ENCODE measurements around the gene ASF1B.
A peak's percentile ranks its signal among the peaks of the same experiment; 100 is the strongest.

Gene ASF1B

GRCh38 chr19:14080887-14081796 is 55.2 kb downstream of the ASF1B start:
- Histone ChIP-seq H3K9me3 (ENCODE audit: control insufficient read depth, insufficient read depth, low read depth, low read length) (no peaks in the 10 kb centered on the region), H3K27ac (ENCODE audit: low read depth, low read length) (no peak overlapping the region), H3K9ac (ENCODE audit: low read length) (peak overlapping the region; percentile 47), H3K36me3 (ENCODE audit: control insufficient read depth, insufficient read depth, low read length) (no peaks in the 10 kb centered on the region), H3K27me3 (ENCODE audit: control insufficient read depth, insufficient read depth, low read length) (peaks cover 7% of the 10 kb centered on the region; the same call in 1 of the 2 replicates), H3K4me3 (ENCODE audit: low read depth, low read length) (peak overlapping the region; percentile 85), H3K4me1 (ENCODE audit: control insufficient read depth, insufficient read depth, low read length) (peaks cover 10% of the 10 kb centered on the region; the same call in 1 of the 2 replicates)

GRCh38 chr19:14078411-14078810 is 58.0 kb downstream of the ASF1B start:
- Histone ChIP-seq H3K27me3 (ENCODE audit: control insufficient read depth, insufficient read depth, low read length) (peaks cover 33% of the 10 kb centered on the region), H3K9me3 (ENCODE audit: control insufficient read depth, insufficient read depth, low read depth, low read length) (no peaks in the 10 kb centered on the region), H3K36me3 (ENCODE audit: control insufficient read depth, insufficient read depth, low read length) (no peaks in the 10 kb centered on the region), H3K9ac (ENCODE audit: low read length) (no peak overlapping the region), H3K27ac (ENCODE audit: low read depth, low read length) (no peak overlapping the region), H3K4me1 (ENCODE audit: control insufficient read depth, insufficient read depth, low read length) (peaks cover 13% of the 10 kb centered on the region; the same call in 1 of the 2 replicates), H3K4me3 (ENCODE audit: low read depth, low read length) (no peak overlapping the region)

GRCh38 chr19:14073925-14074838 is 62.2 kb downstream of the ASF1B start:
- Histone ChIP-seq H3K27me3 (ENCODE audit: control insufficient read depth, insufficient read depth, low read length) (peaks cover 55% of the 10 kb centered on the region), H3K36me3 (ENCODE audit: control insufficient read depth, insufficient read depth, low read length) (no peaks in the 10 kb centered on the region)

GRCh38 chr19:14073261-14073924 is 63.0 kb downstream of the ASF1B start:
- H3K27ac ChIP-seq (ENCODE audit: low read depth, low read length), result no peak overlapping the region
- peak overlapping the region; percentile 70 for H3K4me3 ChIP-seq (ENCODE audit: low read depth, low read length)
- H3K9ac ChIP-seq (ENCODE audit: low read length), result peak overlapping the region; percentile 50
- peaks cover 19% of the 10 kb centered on the region; the same call in 1 of the 2 replicates for H3K4me1 ChIP-seq (ENCODE audit: control insufficient read depth, insufficient read depth, low read length)
- H3K36me3 ChIP-seq (ENCODE audit: control insufficient read depth, insufficient read depth, low read length), result no peaks in the 10 kb centered on the region
- no peaks in the 10 kb centered on the region for H3K9me3 ChIP-seq (ENCODE audit: control insufficient read depth, insufficient read depth, low read depth, low read length)
- H3K27me3 ChIP-seq (ENCODE audit: control insufficient read depth, insufficient read depth, low read length), result peaks cover 55% of the 10 kb centered on the region

More at GRCh38 chr19:14073925-14074838, 62.2 kb downstream of the ASF1B start:
- Histone ChIP-seq H3K9me3 (ENCODE audit: control insufficient read depth, insufficient read depth, low read depth, low read length) (no peaks in the 10 kb centered on the region), H3K27ac (ENCODE audit: low read depth, low read length) (no peak overlapping the region), H3K4me3 (ENCODE audit: low read depth, low read length) (peak overlapping the region; percentile 70), H3K9ac (ENCODE audit: low read length) (peak overlapping the region; percentile 50), H3K4me1 (ENCODE audit: control insufficient read depth, insufficient read depth, low read length) (peaks cover 19% of the 10 kb centered on the region; the same call in 1 of the 2 replicates)

- no peaks in the 10 kb centered on the region for H3K9me3 ChIP-seq (ENCODE audit: control insufficient read depth, insufficient read depth, low read depth, low read length)
- H3K27me3 ChIP-seq (ENCODE audit: control insufficient read depth, insufficient read depth, low read length), result peaks cover 55% of the 10 kb centered on the region
- H3K4me1 ChIP-seq (ENCODE audit: control insufficient read depth, insufficient read depth, low read length), result peaks cover 19% of the 10 kb centered on the region; the same call in 1 of the 2 replicates
- peak within 1 kb of the TSS; percentile 50 for H3K9ac ChIP-seq (ENCODE audit: low read length)
- no peaks in the 10 kb centered on the region for H3K36me3 ChIP-seq (ENCODE audit: control insufficient read depth, insufficient read depth, low read length)
- H3K27ac ChIP-seq (ENCODE audit: low read depth, low read length), result no peak within 1 kb of the TSS
- H3K4me3 ChIP-seq (ENCODE audit: low read depth, low read length), result peak within 1 kb of the TSS; percentile 70
Measured at GRCh38 chr19:14072535-14073260, 63.7 kb downstream of the ASF1B start, which contains the start of gene MISP3. Gene MISP3 (plus strand): TSS chr19:14072786. CDS start chr19:14073310, 524 bp downstream.

GRCh38 chr19:14070268-14071050 is 65.9 kb downstream of the ASF1B start:
- H3K36me3 ChIP-seq (ENCODE audit: control insufficient read depth, insufficient read depth, low read length), result no peaks in the 10 kb centered on the region
- H3K4me1 ChIP-seq (ENCODE audit: control insufficient read depth, insufficient read depth, low read length), result peaks cover 19% of the 10 kb centered on the region; the same call in 1 of the 2 replicates
- no peaks in the 10 kb centered on the region for H3K9me3 ChIP-seq (ENCODE audit: control insufficient read depth, insufficient read depth, low read depth, low read length)
- peaks cover 41% of the 10 kb centered on the region for H3K27me3 ChIP-seq (ENCODE audit: control insufficient read depth, insufficient read depth, low read length)
- no peak overlapping the region for H3K4me3 ChIP-seq (ENCODE audit: low read depth, low read length)
- H3K27ac ChIP-seq (ENCODE audit: low read depth, low read length), result no peak overlapping the region
- no peak overlapping the region for H3K9ac ChIP-seq (ENCODE audit: low read length)
